Tibial artery (tissue), 4 donors: ENCODE results near the gene COBLL1.
"Not testable (repeated sequence)": the region's sequence is repeated elsewhere in the genome, so short reads cannot be mapped to it uniquely, and the experiment has no call there.

ENCODE experiments used
- DNase-seq, 2 donors: peaks; one replicate each; pipeline ENCODE4 v3.0.0-alpha.2; 2019
- H3K27ac ChIP-seq, 2 donors: fragments of 200-600 bp; sonication (generic) in 1 of 2; 1 replicate in 1 of 2; 2 replicates in 1 of 2; pipeline ENCODE4 v1.5.1; 2018 to 2019; ENCODE audit warnings: mild to moderate bottlenecking in 1 of 2
- H3K27me3 ChIP-seq, 2 donors: fragments of 200-600 bp; sonication (generic) in 1 of 2; one replicate each; pipeline versions ENCODE4 v1.5.1 to v1.6.0; 2016 to 2019
- H3K36me3 ChIP-seq, 3 donors: fragments of 200-600 bp; sonication (generic) in 2 of 3; one replicate each; pipeline ENCODE4 v1.5.1; 2016 to 2019; ENCODE audit warnings: mild to moderate bottlenecking in 2 of 3
- H3K4me1 ChIP-seq, 4 donors: fragments of 200-600 bp; sonication (generic) in 2 of 4; 1 replicate in 3 of 4; 2 replicates in 1 of 4; pipeline ENCODE4 v1.5.1; 2016 to 2019
- H3K4me3 ChIP-seq, 2 donors: fragments of 200-600 bp; sonication (generic) in 1 of 2; 1 replicate in 1 of 2; 2 replicates in 1 of 2; pipeline ENCODE4 v1.5.1; 2018 to 2019; ENCODE audit warnings: mild to moderate bottlenecking in 2 of 2
- H3K9me3 ChIP-seq, 3 donors: fragments of 200-600 bp; sonication (generic) in 1 of 3; one replicate each; pipeline ENCODE4 v1.5.1; 2016 to 2019
- intact Hi-C: fragments of 100-400 bp; cut with DNase I; formaldehyde crosslinking; loops from one replicate; pipeline ENCODE4 v1.15.0; 2023; ENCODE audit warnings: low total_unique reads
- TF ChIP-seq, protein P1 (sequence below), 2 experiments: fragments of 200-600 bp in 1 of 2; fragments of 450-650 bp in 1 of 2; IDR thresholded peaks; one replicate each; pipeline ENCODE4 v1.5.1; 2017 to 2019; ENCODE audit warnings: antibody characterized with exemption in 2 of 2, mild to moderate bottlenecking in 1 of 2, moderate library complexity in 1 of 2

Gene COBLL1

DNA sequence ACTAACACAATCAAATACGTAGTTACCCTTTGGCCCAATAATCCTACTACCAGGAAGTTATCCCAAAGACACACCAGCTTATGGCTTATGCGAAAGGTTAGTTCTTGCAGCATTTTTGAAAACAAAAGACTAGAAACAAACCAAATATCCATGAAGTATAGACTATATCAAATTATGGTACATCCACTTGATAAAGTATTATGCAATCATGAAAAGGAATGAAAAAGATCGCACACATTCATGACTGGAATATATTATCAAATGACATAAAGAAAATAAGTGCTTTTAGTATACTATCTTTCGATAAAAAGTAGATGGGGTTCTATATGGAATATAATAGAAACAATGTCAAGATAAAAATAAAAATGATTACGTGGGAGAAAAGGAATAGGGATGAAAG, 78.2 kb downstream of the COBLL1 start:
- Histone ChIP-seq H3K27me3 (no peaks in the 10 kb centered on the region), H3K4me3 (no peak overlapping the region), H3K9me3 (no peaks in the 10 kb centered on the region), H3K36me3 (no peaks in the 10 kb centered on the region), H3K27ac (no peak overlapping the region), H3K4me1 (peaks cover 0 to 49% (median 3%) of the 10 kb centered on the region in 4 donors)
- intact Hi-C loops, result no loop called here
- TF ChIP-seq, protein P1, sequence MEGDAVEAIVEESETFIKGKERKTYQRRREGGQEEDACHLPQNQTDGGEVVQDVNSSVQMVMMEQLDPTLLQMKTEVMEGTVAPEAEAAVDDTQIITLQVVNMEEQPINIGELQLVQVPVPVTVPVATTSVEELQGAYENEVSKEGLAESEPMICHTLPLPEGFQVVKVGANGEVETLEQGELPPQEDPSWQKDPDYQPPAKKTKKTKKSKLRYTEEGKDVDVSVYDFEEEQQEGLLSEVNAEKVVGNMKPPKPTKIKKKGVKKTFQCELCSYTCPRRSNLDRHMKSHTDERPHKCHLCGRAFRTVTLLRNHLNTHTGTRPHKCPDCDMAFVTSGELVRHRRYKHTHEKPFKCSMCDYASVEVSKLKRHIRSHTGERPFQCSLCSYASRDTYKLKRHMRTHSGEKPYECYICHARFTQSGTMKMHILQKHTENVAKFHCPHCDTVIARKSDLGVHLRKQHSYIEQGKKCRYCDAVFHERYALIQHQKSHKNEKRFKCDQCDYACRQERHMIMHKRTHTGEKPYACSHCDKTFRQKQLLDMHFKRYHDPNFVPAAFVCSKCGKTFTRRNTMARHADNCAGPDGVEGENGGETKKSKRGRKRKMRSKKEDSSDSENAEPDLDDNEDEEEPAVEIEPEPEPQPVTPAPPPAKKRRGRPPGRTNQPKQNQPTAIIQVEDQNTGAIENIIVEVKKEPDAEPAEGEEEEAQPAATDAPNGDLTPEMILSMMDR (IDR thresholded peaks at IDR 0.05), result no peak
- no peak for DNase-seq

DNA sequence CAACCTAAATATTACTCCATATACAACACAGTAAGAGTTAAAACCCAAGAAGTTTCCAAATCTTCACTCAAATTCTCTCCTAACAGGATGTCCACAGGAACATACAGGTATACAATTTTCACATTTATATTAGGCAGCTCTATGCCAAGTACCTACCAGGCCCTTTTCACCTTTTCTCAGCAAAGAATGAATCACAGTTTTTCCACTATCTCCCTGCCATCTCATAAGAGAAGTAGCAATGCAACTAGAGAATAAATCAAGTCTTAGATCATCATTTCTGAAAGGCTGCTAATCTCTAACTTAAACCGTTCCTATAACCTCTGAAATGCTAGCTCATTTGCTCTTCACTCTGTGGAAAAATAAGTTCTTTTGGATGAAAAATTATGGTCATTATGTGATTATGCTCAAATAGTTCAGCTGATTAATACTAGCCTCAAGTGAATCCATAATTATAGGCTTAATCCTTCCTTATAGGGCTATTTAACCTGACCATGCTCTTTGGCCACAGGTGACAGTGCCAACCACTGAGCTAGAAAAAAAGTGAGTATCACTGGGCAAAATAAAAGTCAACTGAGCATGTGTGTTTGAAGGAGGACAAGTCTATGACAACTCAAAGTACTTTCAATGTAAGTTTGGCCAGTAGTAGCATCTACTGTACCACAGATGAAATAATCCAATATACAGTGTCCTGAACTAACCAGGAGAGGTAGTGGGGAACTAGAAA, 79.7 kb downstream of the COBLL1 start:
- no peak overlapping the region for H3K27ac ChIP-seq
- no peaks in the 10 kb centered on the region for H3K9me3 ChIP-seq
- intact Hi-C loops, result no loop called here
- DNase-seq, result no peak
- no peak overlapping the region for H3K4me3 ChIP-seq
- no peaks in the 10 kb centered on the region for H3K36me3 ChIP-seq
- peaks cover 0 to 57% (median 11%) of the 10 kb centered on the region in 4 donors for H3K4me1 ChIP-seq
- H3K27me3 ChIP-seq, result no peaks in the 10 kb centered on the region
- TF ChIP-seq, protein P1 (IDR thresholded peaks at IDR 0.05), result no peak

DNA sequence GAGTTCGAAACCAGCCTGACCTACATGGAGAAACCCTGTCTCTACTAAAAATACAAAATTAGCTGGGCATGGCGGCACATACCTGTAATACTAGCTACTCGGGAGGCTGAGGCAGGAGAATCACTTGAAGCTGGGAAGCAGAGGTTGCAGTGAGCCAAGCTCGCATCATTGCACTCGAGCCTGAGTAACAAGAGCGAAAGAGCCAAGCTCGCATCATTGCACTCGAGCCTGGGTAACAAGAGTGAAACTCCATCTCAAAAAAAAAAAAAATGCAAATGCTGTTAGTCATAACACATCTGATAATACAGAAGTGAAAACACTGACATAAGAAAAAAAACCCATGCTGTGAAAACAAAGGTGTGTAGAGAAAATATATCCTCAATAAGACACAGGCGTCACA, 80.4 kb downstream of the COBLL1 start:
- intact Hi-C loops, DNase-seq, H3K4me3 ChIP-seq, H3K27ac ChIP-seq, H3K27me3 ChIP-seq, H3K36me3 ChIP-seq, H3K9me3 ChIP-seq: not testable (repeated sequence)
- peaks cover 0 to 61% (median 14%) of the 10 kb centered on the region in 4 donors for H3K4me1 ChIP-seq

DNA sequence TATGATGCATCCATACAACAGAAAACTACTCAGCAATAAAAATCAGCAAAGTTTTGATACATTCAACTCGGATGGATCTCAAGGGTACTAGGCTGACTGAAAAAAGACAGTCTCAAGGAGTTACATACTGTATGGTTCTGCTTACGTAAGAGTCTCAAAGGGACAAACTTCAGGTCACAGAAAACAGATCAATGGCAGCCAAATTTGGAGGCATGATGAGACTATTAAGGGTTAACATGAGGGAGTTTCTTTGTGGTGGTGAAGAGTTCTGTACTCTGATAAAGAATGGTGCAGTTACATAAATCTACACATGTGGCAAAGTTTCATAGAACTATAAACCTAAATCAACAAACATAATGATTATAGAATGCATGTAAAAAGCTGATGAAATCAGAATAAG, 81.4 kb downstream of the COBLL1 start:
- H3K4me3 ChIP-seq, result no peak overlapping the region
- no peaks in the 10 kb centered on the region for H3K9me3 ChIP-seq
- DNase-seq, result no peak
- H3K27me3 ChIP-seq, result no peaks in the 10 kb centered on the region
- peak overlapping the region in 1 of 2 donors; percentile 1 for H3K27ac ChIP-seq
- TF ChIP-seq, protein P1 (IDR thresholded peaks at IDR 0.05), result no peak
- H3K36me3 ChIP-seq, result no peaks in the 10 kb centered on the region
- peaks cover 0 to 62% (median 17%) of the 10 kb centered on the region in 4 donors for H3K4me1 ChIP-seq
- intact Hi-C loops, result no loop called here

DNA sequence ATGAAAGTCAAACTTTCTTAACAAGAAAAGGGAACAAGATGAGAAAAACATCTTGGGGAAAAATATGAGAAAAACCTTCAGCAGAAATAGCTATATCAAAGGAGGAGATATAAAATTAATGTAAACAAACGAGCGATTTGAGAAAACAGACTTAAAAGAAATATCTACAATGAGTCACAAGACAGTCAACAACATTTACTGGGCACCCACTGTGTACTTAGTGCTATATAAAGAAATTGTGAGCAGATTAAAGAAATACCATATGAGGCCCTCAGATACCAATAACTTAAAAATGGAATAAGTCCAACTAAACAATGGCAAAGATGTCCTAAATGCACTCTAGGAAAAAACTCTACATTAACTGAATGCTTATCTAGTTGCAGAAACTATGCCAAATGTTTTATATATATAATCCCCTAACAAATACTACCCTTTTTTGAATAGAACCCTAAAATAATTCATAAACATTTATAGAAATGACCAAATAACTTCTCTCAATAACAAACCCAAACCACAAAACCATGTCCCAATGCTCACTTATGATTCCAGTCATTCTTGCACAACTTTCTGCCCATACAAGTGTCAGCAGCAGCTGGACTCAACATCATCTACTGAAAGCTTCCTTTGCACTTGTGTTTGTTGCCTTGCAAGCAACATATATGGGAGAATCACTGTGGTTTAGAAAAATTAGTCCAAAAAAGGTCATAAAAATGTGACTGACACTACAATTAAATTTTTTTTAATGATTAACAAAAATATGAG, 83.5 kb downstream of the COBLL1 start:
- Histone ChIP-seq H3K27ac (peak overlapping the region; percentile 67), H3K36me3 (no peaks in the 10 kb centered on the region), H3K4me3 (no peak overlapping the region), H3K27me3 (no peaks in the 10 kb centered on the region), H3K9me3 (no peaks in the 10 kb centered on the region), H3K4me1 (peaks cover 0 to 72% (median 18%) of the 10 kb centered on the region in 4 donors)
- intact Hi-C loops, result no loop called here
- TF ChIP-seq, protein P1 (IDR thresholded peaks at IDR 0.05), result no peak
- DNase-seq, result peak in 1 of 2 donors; percentile 37

DNA sequence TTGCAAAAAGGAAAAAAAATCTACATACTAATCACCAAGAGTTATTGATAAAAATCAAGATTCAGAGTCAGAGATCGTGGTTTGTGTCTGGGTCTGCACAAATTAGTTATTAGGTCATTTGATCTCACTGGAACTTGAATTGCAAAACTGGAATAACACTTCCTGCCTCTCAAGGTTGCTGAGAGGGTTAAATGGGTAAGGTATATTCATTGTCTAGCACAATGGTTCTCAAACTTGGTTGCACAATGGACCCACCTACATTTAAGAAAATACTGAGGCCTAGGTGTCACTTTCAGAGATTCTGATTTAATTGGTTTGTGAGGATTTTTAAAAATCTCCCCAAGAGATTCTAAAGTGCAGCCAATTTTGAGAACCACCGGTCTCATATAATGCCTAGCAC, 84.8 kb downstream of the COBLL1 start:
- H3K27ac ChIP-seq, result peak overlapping the region; percentile 67

More for the DNA sequence above, 84.8 kb downstream of the COBLL1 start:
- H3K4me3 ChIP-seq, result no peak overlapping the region
- TF ChIP-seq, protein P1 (IDR thresholded peaks at IDR 0.05), result no peak
- H3K27me3 ChIP-seq, result no peaks in the 10 kb centered on the region
- intact Hi-C loops, result no loop called here
- DNase-seq, result no peak
- H3K4me1 ChIP-seq, result peaks cover 0 to 84% (median 18%) of the 10 kb centered on the region in 4 donors
- no peaks in the 10 kb centered on the region for H3K9me3 ChIP-seq
- no peaks in the 10 kb centered on the region for H3K36me3 ChIP-seq
